PFSK-1 (cell line): Measurements from ENCODE around the gene PLA2G4C.

Experiments
- FOXP2 ChIP-seq: optimal IDR thresholded peaks from 2 replicates; pipeline ENCODE3; 2011; ENCODE audit warnings: borderline replicate concordance, control low read depth, inconsistent platforms; ENCODE audit not compliant: insufficient read depth; ENCODE audit errors: extremely low read length, extremely low read depth
- POLR2AphosphoS5 ChIP-seq: IDR thresholded peaks from 2 replicates; pipeline ENCODE4 v1.6.1; 2012; ENCODE audit warnings: low read depth, mild to moderate bottlenecking, control low read depth, low read length, moderate library complexity
- SIN3A ChIP-seq: IDR thresholded peaks from 2 replicates; pipeline ENCODE4 v1.6.1; 2012; ENCODE audit warnings: mild to moderate bottlenecking, low read length, moderate library complexity, borderline replicate concordance; ENCODE audit not compliant: insufficient read depth
- TAF1 ChIP-seq: IDR thresholded peaks from 2 replicates; pipeline ENCODE4 v1.6.1; 2012; ENCODE audit warnings: low read length, control low read depth, borderline replicate concordance; ENCODE audit not compliant: insufficient read depth
- TF ChIP-seq, protein P1 (sequence below), 2 experiments: IDR thresholded peaks; 2 replicates each; pipeline versions ENCODE4 v1.6.1 to v1.8.0; 2011 to 2012; ENCODE audit warnings: low read depth in 2 of 2, low read length in 2 of 2, control low read depth in 1 of 2, inconsistent platforms in 1 of 2, mild to moderate bottlenecking in 1 of 2, moderate library complexity in 1 of 2; ENCODE audit not compliant: insufficient read depth in 1 of 2

Gene PLA2G4C

DNA sequence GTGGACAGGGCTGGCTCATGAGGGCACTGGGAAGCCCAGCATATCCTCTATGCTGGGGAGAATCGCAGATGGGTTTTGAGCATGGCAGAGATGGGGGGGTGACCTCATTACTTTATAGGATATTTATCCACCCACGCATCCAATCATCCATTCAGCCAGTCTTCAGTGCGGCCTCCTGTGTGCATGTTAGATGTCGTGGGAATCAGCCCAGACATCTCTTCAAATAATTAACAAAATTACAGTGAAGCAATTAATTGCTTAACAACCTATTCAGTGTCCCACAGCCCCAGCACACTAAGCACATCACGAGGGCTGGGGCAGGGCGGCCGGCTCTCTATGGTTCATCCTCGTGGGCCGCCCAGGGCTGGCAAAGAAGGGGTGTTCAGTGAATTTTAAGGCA lies 38.0 kb upstream of the PLA2G4C start:
- TF ChIP-seq POLR2AphosphoS5 (no peak), FOXP2 (no peak), TAF1 (no peak)

DNA sequence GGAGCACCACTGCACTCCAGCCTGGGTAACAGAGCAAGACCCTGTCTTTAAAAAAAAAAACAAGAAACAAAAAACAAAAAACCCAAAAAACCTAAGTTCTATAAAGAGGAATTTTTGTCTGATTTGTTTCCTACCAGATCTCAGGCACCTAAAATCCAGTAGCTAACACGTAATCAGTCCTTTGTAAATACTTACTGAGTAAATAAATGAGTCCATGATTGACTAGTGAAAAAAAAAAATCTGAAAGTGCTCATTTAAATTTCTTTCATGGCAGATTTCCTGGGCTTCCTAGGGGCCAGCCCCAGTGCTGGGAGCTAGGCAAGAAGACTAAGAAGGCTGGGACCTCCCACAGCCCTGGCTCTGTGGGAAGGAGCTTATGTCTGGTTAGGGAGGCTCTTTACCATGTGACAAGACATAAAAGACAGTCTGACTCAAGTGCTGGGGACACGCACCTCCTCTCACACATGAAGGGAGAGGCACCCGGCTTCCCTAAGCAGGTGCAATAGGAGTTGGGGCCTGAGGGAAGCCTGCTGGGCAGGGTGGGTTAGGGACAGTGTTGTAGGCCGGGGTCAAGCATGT lies 37.1 kb upstream of the PLA2G4C start:
- TF ChIP-seq POLR2AphosphoS5, result no peak
- TF ChIP-seq TAF1, result no peak
- TF ChIP-seq FOXP2, result no peak
- TF ChIP-seq SIN3A, result no peak
- TF ChIP-seq, protein P1, sequence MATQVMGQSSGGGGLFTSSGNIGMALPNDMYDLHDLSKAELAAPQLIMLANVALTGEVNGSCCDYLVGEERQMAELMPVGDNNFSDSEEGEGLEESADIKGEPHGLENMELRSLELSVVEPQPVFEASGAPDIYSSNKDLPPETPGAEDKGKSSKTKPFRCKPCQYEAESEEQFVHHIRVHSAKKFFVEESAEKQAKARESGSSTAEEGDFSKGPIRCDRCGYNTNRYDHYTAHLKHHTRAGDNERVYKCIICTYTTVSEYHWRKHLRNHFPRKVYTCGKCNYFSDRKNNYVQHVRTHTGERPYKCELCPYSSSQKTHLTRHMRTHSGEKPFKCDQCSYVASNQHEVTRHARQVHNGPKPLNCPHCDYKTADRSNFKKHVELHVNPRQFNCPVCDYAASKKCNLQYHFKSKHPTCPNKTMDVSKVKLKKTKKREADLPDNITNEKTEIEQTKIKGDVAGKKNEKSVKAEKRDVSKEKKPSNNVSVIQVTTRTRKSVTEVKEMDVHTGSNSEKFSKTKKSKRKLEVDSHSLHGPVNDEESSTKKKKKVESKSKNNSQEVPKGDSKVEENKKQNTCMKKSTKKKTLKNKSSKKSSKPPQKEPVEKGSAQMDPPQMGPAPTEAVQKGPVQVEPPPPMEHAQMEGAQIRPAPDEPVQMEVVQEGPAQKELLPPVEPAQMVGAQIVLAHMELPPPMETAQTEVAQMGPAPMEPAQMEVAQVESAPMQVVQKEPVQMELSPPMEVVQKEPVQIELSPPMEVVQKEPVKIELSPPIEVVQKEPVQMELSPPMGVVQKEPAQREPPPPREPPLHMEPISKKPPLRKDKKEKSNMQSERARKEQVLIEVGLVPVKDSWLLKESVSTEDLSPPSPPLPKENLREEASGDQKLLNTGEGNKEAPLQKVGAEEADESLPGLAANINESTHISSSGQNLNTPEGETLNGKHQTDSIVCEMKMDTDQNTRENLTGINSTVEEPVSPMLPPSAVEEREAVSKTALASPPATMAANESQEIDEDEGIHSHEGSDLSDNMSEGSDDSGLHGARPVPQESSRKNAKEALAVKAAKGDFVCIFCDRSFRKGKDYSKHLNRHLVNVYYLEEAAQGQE (IDR thresholded peaks at IDR 0.05; ENCODE audit: insufficient read depth in 1 of 2, low read depth in 2 of 2, low read length in 2 of 2), result no peak

DNA sequence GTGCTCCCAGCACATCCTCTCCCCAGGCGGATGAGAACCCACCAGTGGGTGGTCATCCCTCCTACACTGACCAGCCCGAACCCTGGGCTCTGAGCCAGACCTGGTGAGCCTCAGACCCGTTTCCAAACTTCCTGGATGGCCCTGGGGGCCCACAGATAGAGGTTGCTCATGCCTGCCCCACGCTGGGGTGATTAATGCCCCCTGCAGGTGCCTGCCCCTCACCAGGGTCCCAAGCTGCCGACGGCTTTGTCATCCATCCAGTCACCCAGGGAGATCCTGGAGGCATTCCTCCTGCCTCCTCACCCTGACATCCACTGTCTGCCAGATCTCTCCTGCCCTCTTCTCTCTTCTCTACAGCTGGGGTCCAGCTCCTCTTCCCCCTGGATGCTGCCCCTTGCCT lies 28.4 kb upstream of the PLA2G4C start:
- TF ChIP-seq FOXP2 (no peak), POLR2AphosphoS5 (no peak), SIN3A (no peak), TAF1 (no peak)
- TF ChIP-seq, protein P1 (IDR thresholded peaks at IDR 0.05; ENCODE audit: insufficient read depth in 1 of 2, low read depth in 2 of 2, low read length in 2 of 2), result no peak

DNA sequence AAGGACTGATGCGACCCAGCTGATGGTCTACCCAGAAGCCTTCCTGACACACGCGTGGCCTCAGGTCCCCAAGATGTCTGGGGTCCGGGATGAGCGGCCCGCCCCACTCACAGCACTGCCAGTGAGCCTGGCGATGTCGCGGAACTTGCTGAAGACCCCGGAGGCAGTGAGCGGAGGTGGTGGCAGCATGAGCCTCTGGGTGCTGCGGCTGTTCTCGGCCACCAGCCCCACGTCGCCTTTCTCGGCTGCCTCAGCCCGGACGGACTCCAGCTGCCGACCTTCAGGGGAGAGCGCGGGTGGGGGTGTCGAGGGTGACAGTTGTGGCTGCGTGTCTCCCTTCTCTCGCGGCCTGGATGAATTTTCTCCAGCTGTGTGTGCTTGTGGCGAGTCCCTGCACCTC lies 26.8 kb upstream of the PLA2G4C start:
- TF ChIP-seq FOXP2 (no peak), SIN3A (no peak), POLR2AphosphoS5 (no peak), TAF1 (no peak)
- TF ChIP-seq, protein P1 (IDR thresholded peaks at IDR 0.05; ENCODE audit: insufficient read depth in 1 of 2, low read depth in 2 of 2, low read length in 2 of 2), result no peak

DNA sequence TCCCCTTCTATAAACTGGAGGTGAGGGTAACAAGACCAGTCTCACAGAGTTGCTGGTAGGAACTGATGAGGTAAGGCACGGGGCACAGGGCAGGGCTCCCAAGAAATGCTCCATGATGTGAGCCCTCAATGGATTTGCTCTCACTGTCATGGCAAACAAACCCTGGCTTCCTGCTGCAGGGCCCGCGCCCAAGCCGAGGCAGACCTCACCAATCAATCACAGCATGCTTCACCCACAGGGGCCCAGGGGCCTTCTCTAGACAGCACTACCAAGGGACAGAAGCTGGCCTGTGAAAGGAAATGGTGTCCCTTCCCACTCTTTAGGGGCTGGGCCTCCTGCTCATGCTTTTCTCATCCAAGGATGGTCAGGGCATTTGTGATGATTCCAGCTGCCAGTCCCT lies 25.9 kb upstream of the PLA2G4C start:
- TF ChIP-seq, protein P1 (IDR thresholded peaks at IDR 0.05; ENCODE audit: insufficient read depth in 1 of 2, low read depth in 2 of 2, low read length in 2 of 2), result no peak
- no peak for TF ChIP-seq SIN3A
- TF ChIP-seq POLR2AphosphoS5, result no peak
- TF ChIP-seq TAF1, result no peak
- no peak for TF ChIP-seq FOXP2

DNA sequence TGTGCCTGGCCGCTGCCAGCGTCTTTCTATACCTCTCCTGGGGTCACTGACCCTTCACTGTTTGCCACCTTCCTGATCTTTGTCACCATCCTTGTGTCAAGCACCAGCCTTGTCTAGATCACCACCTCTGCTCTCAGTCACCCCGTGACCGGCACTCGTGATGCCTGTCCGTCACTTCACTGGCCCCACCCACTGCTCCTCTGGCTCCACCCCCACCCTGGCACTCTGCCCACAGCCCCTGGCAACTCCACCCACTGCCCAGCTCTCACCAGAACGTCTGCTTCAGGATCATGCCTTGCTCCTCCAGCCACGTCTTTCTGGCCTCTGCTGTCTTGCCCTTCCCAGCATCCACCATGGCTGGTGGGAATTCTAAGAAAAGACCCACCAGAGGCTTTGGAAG lies 24.8 kb upstream of the PLA2G4C start:
- no peak for TF ChIP-seq FOXP2
- no peak for TF ChIP-seq TAF1
- TF ChIP-seq, protein P1 (IDR thresholded peaks at IDR 0.05; ENCODE audit: insufficient read depth in 1 of 2, low read depth in 2 of 2, low read length in 2 of 2), result no peak
- TF ChIP-seq POLR2AphosphoS5, result no peak
- no peak for TF ChIP-seq SIN3A
